Measurements from ENCODE around the gene SGCA. TPM values are rescaled to one million over a fixed set of nuclear protein-coding genes. Genes with fewer than 3 reads are reported as not detected.

The SGCA gene
- polyA plus RNA-seq, 1 experiment, result 0.21 TPM

GRCh38 chr17:50182783-50183420, 17.1 kb downstream of the SGCA start:
- POLR2A ChIA-PET, result interaction anchor here (0.7 to 3.6 kb wide), 7 partner anchors 7 to 106 kb away, joined by 3 to 52 read pairs (median 9); partner anchors contain the start of gene COL1A1
- Histone ChIP-seq H3K9me3 (ENCODE audit: control insufficient read depth, insufficient read depth, low read length) (no peaks in the 10 kb centered on the region), H3K27ac (ENCODE audit: low read depth, low read length) (peak overlapping the region; percentile 98), H3K4me3 (ENCODE audit: low read depth, low read length) (no peak overlapping the region), H3K27me3 (ENCODE audit: control insufficient read depth, insufficient read depth, low read length) (no peaks in the 10 kb centered on the region)
- CTCF ChIA-PET, result interaction anchor here (1.0 kb wide), 1 partner anchor 109 kb away, joined by 3 read pairs; no protein-coding TSS in a partner anchor
- no peak for DNase-seq (ENCODE audit: low read depth, low spot score)
- TF ChIP-seq CTCF (IDR thresholded peaks at IDR 0.05; ENCODE audit: low read depth, low read length), result no peak

- CTCF ChIA-PET, result no interaction called here
- DNase-seq (ENCODE audit: low read depth, low spot score), result no peak
- H3K4me3 ChIP-seq (ENCODE audit: low read depth, low read length), result no peak overlapping the region
- H3K27ac ChIP-seq (ENCODE audit: low read depth, low read length), result peak overlapping the region; percentile 98
- H3K27me3 ChIP-seq (ENCODE audit: control insufficient read depth, insufficient read depth, low read length), result no peaks in the 10 kb centered on the region
- TF ChIP-seq CTCF (IDR thresholded peaks at IDR 0.05; ENCODE audit: low read depth, low read length), result no peak
- H3K9me3 ChIP-seq (ENCODE audit: control insufficient read depth, insufficient read depth, low read length), result no peaks in the 10 kb centered on the region; the same call in 1 of the 2 replicates
- POLR2A ChIA-PET, result interaction anchor here (0.7 to 3.6 kb wide), 5 partner anchors 10 to 134 kb away, joined by 3 to 52 read pairs (median 9); partner anchors contain the start of gene COL1A1
Measured at GRCh38 chr17:50183421-50183994, 17.7 kb downstream of the SGCA start.

- H3K27me3 ChIP-seq (ENCODE audit: control insufficient read depth, insufficient read depth, low read length), result no peaks in the 10 kb centered on the region
- CTCF ChIA-PET, result no interaction called here
- peak overlapping the region; percentile 98 for H3K27ac ChIP-seq (ENCODE audit: low read depth, low read length)
- POLR2A ChIA-PET, result interaction anchor here (0.7 kb wide), 2 partner anchors 11 to 133 kb away, joined by 5 to 9 read pairs; no protein-coding TSS in a partner anchor
- no peak for DNase-seq (ENCODE audit: low read depth, low spot score)
- H3K9me3 ChIP-seq (ENCODE audit: control insufficient read depth, insufficient read depth, low read length), result no peaks in the 10 kb centered on the region; the same call in 1 of the 2 replicates
- peak; percentile 40; the same call in 1 of the 2 replicates for TF ChIP-seq CTCF (IDR thresholded peaks at IDR 0.05; ENCODE audit: low read depth, low read length)
- H3K4me3 ChIP-seq (ENCODE audit: low read depth, low read length), result no peak overlapping the region
Measured at GRCh38 chr17:50184064-50184463, 18.3 kb downstream of the SGCA start.

GRCh38 chr17:50184611-50185398, 19.0 kb downstream of the SGCA start:
- Histone ChIP-seq H3K9me3 (ENCODE audit: control insufficient read depth, insufficient read depth, low read length) (no peaks in the 10 kb centered on the region; the same call in 1 of the 2 replicates), H3K27me3 (ENCODE audit: control insufficient read depth, insufficient read depth, low read length) (no peaks in the 10 kb centered on the region), H3K27ac (ENCODE audit: low read depth, low read length) (peak overlapping the region; percentile 98), H3K4me3 (ENCODE audit: low read depth, low read length) (no peak overlapping the region)
- ChIA-PET POLR2A (interaction anchor here (0.6 to 5.2 kb wide), 5 partner anchors 12 to 106 kb away, joined by 3 to 64 read pairs (median 33); no protein-coding TSS in a partner anchor), CTCF (interaction anchor here (0.7 kb wide), 1 partner anchor 180 kb away, joined by 3 read pairs; no protein-coding TSS in a partner anchor)
- no peak for DNase-seq (ENCODE audit: low read depth, low spot score)
- TF ChIP-seq CTCF (IDR thresholded peaks at IDR 0.05; ENCODE audit: low read depth, low read length), result no peak
